HepG2 (cell line): ENCODE results near the gene CTDSP2. TPM values are rescaled to one million over a fixed set of nuclear protein-coding genes. Genes with fewer than 3 reads are reported as not detected.
A peak's percentile ranks its signal among the peaks of the same experiment; 100 is the strongest.

Experiments
- ATF7 ChIP-seq, 2 experiments: fragments of 450-650 bp in 1 of 2; sonication (generic) in 1 of 2; formaldehyde crosslinking in 1 of 2; IDR thresholded peaks; 2 replicates each; pipeline versions ENCODE4 v1.4.0 to v1.6.1; 2016 to 2020; ENCODE audit warnings: antibody characterized with exemption in 1 of 2, mild to moderate bottlenecking in 1 of 2, missing genetic modification reagents in 1 of 2
- CCDC6 ChIP-seq: sonication (generic); formaldehyde crosslinking; IDR thresholded peaks from 2 replicates; pipeline ENCODE4 v1.8.1; 2022; ENCODE audit warnings: mild to moderate bottlenecking, missing genetic modification reagents, moderate library complexity
- EHMT2 ChIP-seq: fragments of 200-600 bp; sonication (generic); IDR thresholded peaks from 2 replicates; pipeline ENCODE4 v1.7.0; 2017; ENCODE audit warnings: antibody characterized with exemption, low read depth, low read length, borderline replicate concordance
- ELF1 ChIP-seq: sonication (generic); formaldehyde crosslinking; IDR thresholded peaks from 2 replicates; pipeline ENCODE4 v1.4.0; 2020; ENCODE audit warnings: missing genetic modification reagents
- GATAD2A ChIP-seq: IDR thresholded peaks from 2 replicates; pipeline ENCODE4 v1.6.1; 2016
- GTF3A ChIP-seq: sonication (generic); formaldehyde crosslinking; conservative IDR thresholded peaks from 2 replicates; pipeline ENCODE4 v1.4.0; 2020; ENCODE audit warnings: mild to moderate bottlenecking, missing genetic modification reagents
- HOXA3 ChIP-seq: sonication (generic); formaldehyde crosslinking; IDR thresholded peaks from 2 replicates; pipeline ENCODE4 v1.5.0; 2020; ENCODE audit warnings: missing genetic modification reagents
- MED13 ChIP-seq: sonication (generic); formaldehyde crosslinking; IDR thresholded peaks from 2 replicates; pipeline ENCODE4 v1.5.0; 2020; ENCODE audit warnings: missing genetic modification reagents
- NFRKB ChIP-seq: fragments of 450-650 bp; IDR thresholded peaks from 2 replicates; pipeline ENCODE4 v1.6.1; 2017
- SP1 ChIP-seq, 2 experiments: fragments of 450-650 bp in 1 of 2; sonication (generic) in 1 of 2; formaldehyde crosslinking in 1 of 2; IDR thresholded peaks; 2 replicates each; pipeline versions ENCODE4 v1.4.0 to v1.6.1; 2016 to 2020; ENCODE audit warnings: missing genetic modification reagents in 1 of 2
- TAF1 ChIP-seq: sonication (generic); formaldehyde crosslinking; IDR thresholded peaks from 2 replicates; pipeline ENCODE4 v1.4.0; 2020; ENCODE audit warnings: missing genetic modification reagents
- TEAD3 ChIP-seq: optimal IDR thresholded peaks from 2 replicates; pipeline ENCODE3; 2016; ENCODE audit warnings: borderline replicate concordance
- ZBTB1 ChIP-seq: sonication (generic); formaldehyde crosslinking; IDR thresholded peaks from 2 replicates; pipeline ENCODE4 v1.4.0; 2020; ENCODE audit warnings: missing genetic modification reagents, borderline replicate concordance
- ZFP37 ChIP-seq: sonication (generic); formaldehyde crosslinking; IDR thresholded peaks from 2 replicates; pipeline ENCODE4 v1.4.0; 2020; ENCODE audit warnings: missing genetic modification reagents, borderline replicate concordance
- ZNF207 ChIP-seq: fragments of 450-650 bp; IDR thresholded peaks from 2 replicates; pipeline ENCODE4 v1.6.1; 2016; ENCODE audit warnings: antibody characterized with exemption, borderline replicate concordance
- ZNF446 ChIP-seq: sonication (generic); formaldehyde crosslinking; IDR thresholded peaks from 2 replicates; pipeline ENCODE4 v1.5.0; 2020; ENCODE audit warnings: mild to moderate bottlenecking, missing genetic modification reagents
- ZNF460 ChIP-seq: sonication (generic); formaldehyde crosslinking; IDR thresholded peaks from 2 replicates; pipeline ENCODE4 v1.5.1; 2020; ENCODE audit warnings: missing genetic modification reagents, mild to moderate bottlenecking, borderline replicate concordance
- ZNF567 ChIP-seq: sonication (generic); formaldehyde crosslinking; IDR thresholded peaks from 2 replicates; pipeline ENCODE4 v1.8.1; 2023; ENCODE audit warnings: mild to moderate bottlenecking, missing genetic modification reagents, borderline replicate concordance
- ZNF703 ChIP-seq: sonication (generic); formaldehyde crosslinking; IDR thresholded peaks from 2 replicates; pipeline ENCODE4 v1.5.1; 2020; ENCODE audit warnings: missing genetic modification reagents, mild to moderate bottlenecking, moderate library complexity, borderline replicate concordance
- polyA plus RNA-seq, 8 experiments: library from polyadenylated mRNA; depleted of rRNA in 3 of 8; stranded (reverse) in 7 of 8; unstranded in 1 of 8; fragments of >200 nt; fragmentation: Illumina TruSeq in 4 of 8; extraction: Trizol in 4 of 8; gene quantifications; 2 replicates each; pipeline versions ENCODE4 v1.2.1 to v1.2.3, GENCODE V29; 2011 to 2016; ENCODE audit warnings: low read depth in 4 of 8, missing spikeins in 1 of 8, mixed read lengths in 1 of 8; ENCODE audit not compliant: insufficient read depth in 1 of 8
- total RNA-seq, 5 experiments: library from RNA; depleted of rRNA; stranded (reverse); fragments of >200 nt; fragmentation: Illumina TruSeq; extraction: Trizol; gene quantifications; 2 replicates each; pipeline ENCODE4 v1.2.3, GENCODE V29; 2016; ENCODE audit warnings: low read depth in 1 of 5
- TF ChIP-seq, protein P1 (sequence below): sonication (generic); formaldehyde crosslinking; IDR thresholded peaks from 2 replicates; pipeline ENCODE4 v1.4.0; 2020; ENCODE audit warnings: missing genetic modification reagents, borderline replicate concordance
- TF ChIP-seq, protein P2 (sequence below): sonication (generic); formaldehyde crosslinking; IDR thresholded peaks from 2 replicates; pipeline ENCODE4 v1.4.0; 2020; ENCODE audit warnings: missing genetic modification reagents
- TF ChIP-seq, protein P3 (sequence below): IDR thresholded peaks from 2 replicates; pipeline ENCODE4 v1.6.1; 2018; ENCODE audit warnings: missing genetic modification reagents

The CTDSP2 gene
- total and polyA plus RNA-seq, 2 of the 13 experiments (the other 11 are each of a cell fraction or from before 2014, with no cell fraction given), result 38.1 to 82.5 TPM

DNA sequence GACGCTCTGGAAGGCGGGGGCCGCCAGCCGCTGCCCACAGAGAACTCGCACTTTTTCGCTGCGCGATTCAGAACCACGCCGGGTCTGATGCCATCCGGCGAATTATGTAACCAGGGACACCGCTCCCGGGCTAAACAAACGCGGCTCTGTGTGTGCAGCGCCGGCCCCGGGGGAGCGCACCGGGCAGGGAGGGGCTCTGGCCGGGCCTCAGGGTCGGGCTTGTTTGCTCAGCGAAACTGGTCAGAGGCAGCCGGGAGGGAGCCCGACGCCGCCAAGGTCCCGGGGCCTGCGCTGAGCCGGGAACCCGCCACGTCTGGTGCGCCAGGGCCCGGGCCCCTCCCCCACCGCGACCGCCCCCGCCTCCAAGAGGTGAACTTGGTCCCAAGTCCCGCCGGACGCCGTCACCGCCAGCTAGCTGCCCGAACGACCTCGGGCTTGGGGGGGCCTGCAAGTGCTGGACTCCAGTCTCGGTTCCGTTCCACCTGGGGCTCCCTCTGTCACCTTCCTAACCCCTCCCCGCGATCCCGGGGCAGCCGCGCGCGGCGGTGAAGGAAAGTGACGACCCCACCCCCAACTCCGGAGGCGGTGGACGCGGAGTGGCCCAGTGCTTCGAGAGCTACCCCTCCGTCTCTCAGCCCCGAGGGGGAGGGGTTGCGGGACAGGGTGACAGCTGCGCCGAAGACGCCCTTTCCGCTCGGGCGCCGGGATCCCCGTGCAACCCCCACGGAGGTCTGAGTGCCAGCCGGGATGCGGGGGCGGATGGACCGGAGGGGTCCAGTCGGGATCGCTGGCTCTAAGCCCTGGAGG lies 848 bp downstream of the CTDSP2 start (continued):
- TF ChIP-seq ZBTB1 (CRISPR knock-in tag), result no peak
- TF ChIP-seq TAF1 (CRISPR knock-in tag), result peak; percentile 72
- TF ChIP-seq SP1 (IDR thresholded peaks at IDR 0.05), result no peak
- TF ChIP-seq SP1 (CRISPR knock-in tag; IDR thresholded peaks at IDR 0.05), result peak; percentile 34; the same call in 1 of the 2 replicates
- TF ChIP-seq, protein P1, sequence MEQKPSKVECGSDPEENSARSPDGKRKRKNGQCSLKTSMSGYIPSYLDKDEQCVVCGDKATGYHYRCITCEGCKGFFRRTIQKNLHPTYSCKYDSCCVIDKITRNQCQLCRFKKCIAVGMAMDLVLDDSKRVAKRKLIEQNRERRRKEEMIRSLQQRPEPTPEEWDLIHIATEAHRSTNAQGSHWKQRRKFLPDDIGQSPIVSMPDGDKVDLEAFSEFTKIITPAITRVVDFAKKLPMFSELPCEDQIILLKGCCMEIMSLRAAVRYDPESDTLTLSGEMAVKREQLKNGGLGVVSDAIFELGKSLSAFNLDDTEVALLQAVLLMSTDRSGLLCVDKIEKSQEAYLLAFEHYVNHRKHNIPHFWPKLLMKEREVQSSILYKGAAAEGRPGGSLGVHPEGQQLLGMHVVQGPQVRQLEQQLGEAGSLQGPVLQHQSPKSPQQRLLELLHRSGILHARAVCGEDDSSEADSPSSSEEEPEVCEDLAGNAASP (CRISPR knock-in tag), result peak; percentile 72
- TF ChIP-seq ZNF207, result no peak
- no peak for TF ChIP-seq NFRKB
- TF ChIP-seq GATAD2A (CRISPR knock-in tag), result peak; percentile 85
- TF ChIP-seq ZNF446 (CRISPR knock-in tag), result 0 out of 2 replicates have a peak, but pooled peaks have one; percentile 34
- TF ChIP-seq ZNF703, result peak; percentile 89; the same call in 1 of the 2 replicates
- TF ChIP-seq, protein P2, sequence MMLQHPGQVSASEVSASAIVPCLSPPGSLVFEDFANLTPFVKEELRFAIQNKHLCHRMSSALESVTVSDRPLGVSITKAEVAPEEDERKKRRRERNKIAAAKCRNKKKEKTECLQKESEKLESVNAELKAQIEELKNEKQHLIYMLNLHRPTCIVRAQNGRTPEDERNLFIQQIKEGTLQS, result peak; percentile 76
- no peak for TF ChIP-seq GTF3A
- TF ChIP-seq ATF7 (IDR thresholded peaks at IDR 0.05), result no peak
- no peak for TF ChIP-seq ATF7 (CRISPR knock-in tag; IDR thresholded peaks at IDR 0.05)
- TF ChIP-seq TEAD3, result peak; percentile 67
- TF ChIP-seq EHMT2, result no peak
- TF ChIP-seq ZNF567 (CRISPR knock-in tag), result no peak
- TF ChIP-seq, protein P3, sequence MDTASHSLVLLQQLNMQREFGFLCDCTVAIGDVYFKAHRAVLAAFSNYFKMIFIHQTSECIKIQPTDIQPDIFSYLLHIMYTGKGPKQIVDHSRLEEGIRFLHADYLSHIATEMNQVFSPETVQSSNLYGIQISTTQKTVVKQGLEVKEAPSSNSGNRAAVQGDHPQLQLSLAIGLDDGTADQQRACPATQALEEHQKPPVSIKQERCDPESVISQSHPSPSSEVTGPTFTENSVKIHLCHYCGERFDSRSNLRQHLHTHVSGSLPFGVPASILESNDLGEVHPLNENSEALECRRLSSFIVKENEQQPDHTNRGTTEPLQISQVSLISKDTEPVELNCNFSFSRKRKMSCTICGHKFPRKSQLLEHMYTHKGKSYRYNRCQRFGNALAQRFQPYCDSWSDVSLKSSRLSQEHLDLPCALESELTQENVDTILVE, result peak; percentile 99
- no peak; the same call in 1 of the 2 replicates for TF ChIP-seq ELF1
- TF ChIP-seq ZNF460 (CRISPR knock-in tag), result peak; percentile 34; the same call in 1 of the 2 replicates
- no peak for TF ChIP-seq MED13 (CRISPR knock-in tag)
- TF ChIP-seq ZFP37, result no peak
- TF ChIP-seq CCDC6 (CRISPR knock-in tag), result no peak
- peak; percentile 70 for TF ChIP-seq HOXA3
